ENCODE measurements around the gene TLE1. TPM values are rescaled to one million over a fixed set of nuclear protein-coding genes. Genes with fewer than 3 reads are reported as not detected.

TLE1 gene
- total RNA-seq, 1 experiment from 2014 or later, result 79.3 TPM

GRCh38 chr9:81564632-81565031 lies 124.7 kb downstream of the TLE1 start:
- Histone ChIP-seq H3K27ac (ENCODE audit: insufficient read length, low read depth, low read length) (no peak overlapping the region), H2BK5ac (ENCODE audit: insufficient read length, low read length) (no peak overlapping the region), H2BK15ac (ENCODE audit: low read depth, low read length) (no peak overlapping the region), H4K5ac (ENCODE audit: insufficient read length, low read depth, low read length) (no peak overlapping the region), H4K8ac (replicated peaks; ENCODE audit: insufficient read length, low read depth, low read length) (no peak overlapping the region), H2BK120ac (ENCODE audit: low read depth, low read length, poor library complexity, severe bottlenecking) (no peak overlapping the region), H3K27me3 (ENCODE audit: insufficient read depth, low read length) (no peaks in the 10 kb centered on the region), H3K9ac (ENCODE audit: extremely low read depth, insufficient read length, low read length) (no peak overlapping the region), H3K56ac (ENCODE audit: insufficient read length, low read depth, low read length) (no peak overlapping the region), H3K18ac (ENCODE audit: insufficient read length, low read depth, low read length) (no peak overlapping the region), H3T11ph (ENCODE audit: low read length) (no peak overlapping the region), H4K91ac (ENCODE audit: insufficient read length, low read depth, low read length) (no peak overlapping the region), H3K23me2 (ENCODE audit: insufficient read length, low read depth, low read length, poor library complexity, severe bottlenecking) (no peaks in the 10 kb centered on the region), H3K79me1 (ENCODE audit: insufficient read depth, low read depth, low read length, poor library complexity, severe bottlenecking) (no peaks in the 10 kb centered on the region), H2AK5ac (ENCODE audit: insufficient read length, low read length) (no peak overlapping the region), H3K4me1 (ENCODE audit: insufficient read depth, low read length) (peaks cover 2% of the 10 kb centered on the region; the same call in 1 of the 2 replicates), H2BK12ac (ENCODE audit: insufficient read length, low read depth, low read length) (no peak overlapping the region), H3K23ac (ENCODE audit: insufficient read length, low read depth, low read length) (no peak overlapping the region), H3K9me3 (ENCODE audit: control insufficient read depth, low read depth, low read length) (no peaks in the 10 kb centered on the region), H4K20me1 (ENCODE audit: control insufficient read depth, insufficient read depth, insufficient read length) (no peaks in the 10 kb centered on the region), H3K4me2 (ENCODE audit: insufficient read depth, insufficient read length, low read length) (no peak overlapping the region), H3K79me2 (ENCODE audit: insufficient read depth, low read length) (no peaks in the 10 kb centered on the region), H3K14ac (ENCODE audit: insufficient read depth, low read length) (no peak overlapping the region), H3K4ac (ENCODE audit: low read depth, low read length) (no peak overlapping the region), H2AFZ (ENCODE audit: low read length) (no peak overlapping the region), H2BK20ac (ENCODE audit: low read depth, low read length, poor library complexity, severe bottlenecking) (no peak overlapping the region)
- WGBS (ENCODE audit: extremely low coverage, insufficient read length, low lambda C conversion rate), result no CpG with 5 or more reads among the region's 5 CpGs
- Mint-ChIP-seq H3K27me3 (ENCODE audit: low read depth) (peaks cover 4% of the 10 kb centered on the region; the same call in 1 of the 2 replicates), H3K9me3 (no peaks in the 10 kb centered on the region), H3K27ac (no peak overlapping the region; a peak in 1 of 7 replicates), H3K4me1 (peaks cover 23 to 31% of the 10 kb centered on the region in 2 experiments), H3K4me3 (no peak overlapping the region), H3K36me3 (ENCODE audit: insufficient read depth in 1 of 3, low read depth in 3 of 3) (no peaks in the 10 kb centered on the region)
- no peak for TF ChIP-seq CTCF (conservative IDR thresholded peaks at IDR 0.05)
- no peak for DNase-seq
